ENCODE measurements around the gene WNK1.
"Not testable (repeated sequence)": the region's sequence is repeated elsewhere in the genome, so short reads cannot be mapped to it uniquely, and the experiment has no call there.

Gene WNK1

DNA sequence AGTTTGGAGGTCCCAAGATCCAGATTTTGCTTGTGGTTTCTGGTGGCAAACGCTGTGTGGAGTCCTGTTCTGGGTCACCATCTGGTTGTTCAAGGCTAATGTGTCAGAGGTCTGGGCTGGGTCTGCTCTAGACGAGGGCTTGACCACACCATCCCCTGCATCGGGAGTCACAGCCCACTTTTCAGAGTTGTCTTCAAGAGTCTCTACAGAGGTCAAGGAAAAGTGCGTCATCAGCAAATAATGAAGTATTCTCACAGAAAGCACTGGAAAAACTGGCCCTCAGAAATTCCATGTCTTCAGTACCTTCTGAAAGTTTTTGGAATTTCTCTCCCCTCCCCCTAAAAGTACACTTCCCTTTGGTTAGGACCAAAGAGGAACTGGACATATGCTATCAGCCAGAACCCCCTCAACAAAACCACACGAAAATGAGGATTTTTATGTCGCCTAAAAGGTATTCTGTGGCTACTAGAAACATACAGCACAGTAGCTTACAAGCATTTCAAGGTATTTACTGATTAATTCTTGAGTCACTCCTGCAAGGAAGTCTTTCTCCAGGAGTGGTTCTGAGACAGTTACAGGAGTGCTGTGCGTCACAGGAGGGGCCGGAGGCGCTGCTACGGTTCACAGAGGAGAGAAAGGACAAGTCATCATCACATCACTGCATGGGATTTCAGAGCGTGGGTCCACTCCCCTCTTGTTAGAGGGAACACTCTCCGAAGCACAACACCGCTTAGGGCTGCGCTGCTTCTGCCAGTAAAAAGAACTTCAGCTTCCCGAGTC is 161.7 kb downstream of the WNK1 start:
- no peak for DNase-seq

DNA sequence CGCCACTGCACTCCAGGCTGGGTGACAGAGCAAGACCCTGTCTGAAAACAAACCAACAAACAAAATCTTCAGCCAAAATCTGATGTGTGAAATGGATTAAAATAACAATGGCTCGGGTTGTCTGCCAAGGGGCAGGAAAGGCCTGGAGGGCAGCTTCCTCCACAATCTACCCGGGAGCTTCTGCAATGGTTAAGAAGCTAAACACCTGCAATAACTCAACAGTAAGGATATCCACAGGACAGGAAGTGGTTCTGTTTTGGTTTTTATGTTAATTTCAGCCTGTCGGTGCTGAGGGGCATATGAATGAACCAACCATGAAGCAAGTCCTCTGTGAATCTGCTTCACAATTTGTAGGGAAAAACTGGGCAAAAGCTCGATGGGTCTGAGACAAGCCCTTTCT is 162.7 kb downstream of the WNK1 start:
- DNase-seq: peak; percentile 11 to 12

GRCh38 chr12:916240-916639 is 163.9 kb downstream of the WNK1 start:
- peak; percentile 75 to 76 for DNase-seq

GRCh38 chr12:916712-917445 is 164.5 kb downstream of the WNK1 start:
- DNase-seq: no peak

- no peak for DNase-seq
Observed at GRCh38 chr12:920676-921075, 168.3 kb downstream of the WNK1 start.

- no peak for DNase-seq
Observed at GRCh38 chr12:922285-922684, 169.9 kb downstream of the WNK1 start.

DNA sequence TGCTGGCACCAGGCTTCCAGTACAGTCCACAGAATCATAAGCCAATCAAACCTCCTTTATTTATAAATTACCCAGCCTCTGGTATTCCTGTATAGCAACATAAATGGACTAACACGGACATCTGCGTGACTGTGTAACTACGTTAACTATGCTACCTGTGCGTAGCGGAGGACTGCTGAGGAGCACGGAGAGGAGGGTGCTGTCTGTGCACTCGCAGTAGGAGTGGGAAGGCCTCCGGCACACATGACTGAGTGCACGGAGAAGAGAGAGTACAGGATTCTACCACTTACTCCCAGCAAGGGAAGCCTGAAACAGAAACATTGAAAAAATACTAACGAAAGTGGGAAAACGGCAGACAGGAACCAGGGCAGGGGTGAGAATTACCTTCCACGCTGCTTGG is 174.3 kb downstream of the WNK1 start:
- DNase-seq: no peak

DNA sequence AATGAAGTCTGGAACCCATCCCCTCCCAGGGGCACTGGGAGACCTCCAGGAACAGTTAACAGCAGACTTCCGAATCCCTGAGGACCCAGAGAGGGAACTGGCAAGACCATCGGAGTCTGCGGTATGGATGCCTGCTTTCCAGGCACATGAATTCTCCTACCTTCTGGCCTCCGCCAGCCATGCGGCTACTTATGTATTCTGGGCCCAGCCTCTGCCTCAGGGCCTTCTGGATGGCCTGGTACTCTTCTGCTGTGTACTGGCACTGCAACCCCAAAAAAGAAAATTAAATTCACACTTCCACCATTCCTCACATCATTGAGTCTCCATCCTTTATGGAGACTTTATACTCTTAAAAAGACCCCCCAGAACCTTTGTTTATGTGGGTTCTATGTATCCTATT is 178.7 kb downstream of the WNK1 start:
- no peak for DNase-seq

GRCh38 chr12:931591-931990 is 179.2 kb downstream of the WNK1 start:
- no peak for DNase-seq

GRCh38 chr12:935891-936290 is 183.5 kb downstream of the WNK1 start:
- DNase-seq: not testable (repeated sequence)

- DNase-seq: no peak
Observed at GRCh38 chr12:936377-937345, 184.3 kb downstream of the WNK1 start.

DNA sequence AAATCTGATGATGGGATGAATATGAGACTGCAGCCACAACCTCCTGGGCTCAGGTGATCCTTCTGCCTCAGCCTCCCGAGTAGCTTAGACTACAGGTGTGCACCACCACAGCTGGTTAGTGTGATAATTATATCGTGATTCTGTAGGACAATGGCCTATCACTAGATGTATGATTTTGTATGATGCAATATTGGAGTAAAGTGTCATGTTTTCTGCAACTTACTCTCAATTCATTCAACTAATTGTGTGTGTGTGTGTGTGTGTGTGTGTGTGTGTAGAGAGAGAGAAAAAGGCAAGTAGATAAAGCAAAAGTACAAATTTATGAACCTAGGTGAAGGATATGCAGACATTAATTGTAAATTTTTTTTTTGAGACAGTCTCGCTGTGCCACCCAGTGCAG is 186.4 kb downstream of the WNK1 start:
- no peak for DNase-seq

DNA sequence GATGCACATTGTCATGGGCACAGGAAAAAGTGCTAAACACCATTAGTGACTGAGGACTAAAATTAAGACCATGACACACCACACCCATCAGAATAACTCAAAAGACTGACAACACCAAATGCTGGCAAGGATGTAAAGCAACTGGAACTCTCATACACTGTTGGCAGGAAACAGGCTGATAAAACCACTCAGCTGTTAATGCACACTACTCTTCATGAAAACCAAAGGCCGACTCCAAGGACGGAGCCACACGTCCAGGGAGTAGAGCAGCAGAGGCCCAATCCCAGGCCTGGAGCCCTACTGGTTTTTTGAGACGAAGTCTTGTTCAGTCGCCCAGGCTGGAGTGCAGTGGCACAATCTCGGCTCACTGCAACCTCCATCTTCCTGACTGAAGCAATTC is 190.7 kb downstream of the WNK1 start:
- no peak for DNase-seq

DNA sequence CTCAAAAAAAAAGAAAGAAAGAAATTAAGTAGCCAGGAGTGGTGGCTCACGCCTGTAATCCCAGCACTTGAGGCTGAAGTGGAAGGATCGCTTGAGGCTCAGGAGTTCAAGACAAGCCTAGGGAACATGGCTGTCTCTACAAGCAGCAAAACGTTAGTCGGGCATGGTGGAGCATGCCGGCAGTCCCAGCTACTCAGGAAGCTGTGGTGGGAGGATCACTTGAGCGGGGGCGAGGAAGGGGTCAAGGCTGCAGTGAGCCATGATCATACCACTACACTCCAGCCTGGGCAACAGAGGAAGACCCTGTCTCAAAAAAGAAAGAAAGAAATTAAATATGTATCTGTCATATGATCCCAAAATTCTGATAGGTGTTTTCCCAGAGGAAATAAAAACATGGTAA is 191.8 kb downstream of the WNK1 start:
- DNase-seq: no peak

DNA sequence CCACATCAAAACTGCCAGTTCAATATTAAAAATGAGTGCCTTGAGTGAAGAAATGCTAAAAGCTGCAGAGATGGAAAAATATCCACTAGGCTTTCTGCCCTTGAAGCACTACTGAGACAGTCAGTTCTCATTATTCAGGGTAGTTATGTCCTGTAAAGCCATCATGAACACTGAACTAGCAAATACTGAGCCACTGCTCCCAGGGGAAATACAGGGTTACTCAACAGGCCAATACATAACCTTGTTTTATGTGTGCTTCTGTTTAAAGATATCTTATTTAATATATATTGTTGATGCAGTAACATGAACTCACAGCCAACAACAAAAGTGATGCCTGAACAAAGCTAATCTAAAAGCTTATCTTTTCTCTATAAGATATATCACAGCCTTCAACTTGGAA is 193.8 kb downstream of the WNK1 start:
- DNase-seq: no peak

- no peak for DNase-seq
Observed at GRCh38 chr12:946631-947030, 194.3 kb downstream of the WNK1 start.

DNA sequence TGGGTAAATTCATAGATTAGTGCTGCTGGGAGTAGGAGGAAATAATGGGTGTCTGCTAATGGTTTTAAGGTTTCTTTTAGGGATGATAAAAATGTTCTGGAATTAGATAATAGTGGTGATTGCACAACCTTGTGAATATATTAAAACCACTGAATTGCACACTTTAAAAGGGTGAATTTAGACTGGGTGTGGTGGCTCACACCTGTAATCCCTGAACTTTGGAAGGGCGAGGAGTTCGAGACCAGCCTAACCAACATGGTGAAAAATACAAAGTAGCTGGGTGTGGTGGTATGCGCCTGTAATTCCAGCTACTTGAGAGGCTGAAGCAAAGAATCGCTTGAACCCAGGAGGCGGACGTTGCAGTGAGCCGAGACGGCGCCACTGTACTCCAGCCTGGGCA is 195.9 kb downstream of the WNK1 start:
- no peak for DNase-seq

- DNase-seq: peak; percentile 91 to 93
Observed at GRCh38 chr12:949453-950191, 197.2 kb downstream of the WNK1 start, which contains the start of gene RAD52. Gene RAD52 (minus strand): TSS chr12:949694. CDS start chr12:933058, 16,636 bp downstream.

DNA sequence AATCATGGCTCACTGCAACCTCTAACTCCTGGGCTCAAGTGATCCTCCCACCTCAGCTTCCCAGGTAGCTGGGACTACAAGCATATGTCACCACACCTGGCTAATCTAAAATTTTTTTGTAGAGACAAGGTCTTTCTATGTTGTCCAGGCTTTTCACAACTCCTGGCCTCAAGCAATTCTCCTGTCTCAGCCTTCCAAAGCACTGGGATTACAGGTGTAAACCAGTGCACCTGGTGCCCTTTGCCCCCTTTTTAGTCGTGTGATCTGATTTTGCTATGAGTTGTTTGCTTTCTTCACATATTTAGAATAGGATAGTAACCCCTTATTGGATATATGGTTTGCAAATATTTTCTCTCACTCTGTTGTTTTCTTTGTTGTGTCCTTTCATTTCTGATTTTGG is 198.8 kb downstream of the WNK1 start:
- no peak for DNase-seq

- DNase-seq: no peak
Observed at GRCh38 chr12:953776-954175, 201.4 kb downstream of the WNK1 start.

GRCh38 chr12:954741-955140 is 202.4 kb downstream of the WNK1 start:
- DNase-seq: no peak

DNA sequence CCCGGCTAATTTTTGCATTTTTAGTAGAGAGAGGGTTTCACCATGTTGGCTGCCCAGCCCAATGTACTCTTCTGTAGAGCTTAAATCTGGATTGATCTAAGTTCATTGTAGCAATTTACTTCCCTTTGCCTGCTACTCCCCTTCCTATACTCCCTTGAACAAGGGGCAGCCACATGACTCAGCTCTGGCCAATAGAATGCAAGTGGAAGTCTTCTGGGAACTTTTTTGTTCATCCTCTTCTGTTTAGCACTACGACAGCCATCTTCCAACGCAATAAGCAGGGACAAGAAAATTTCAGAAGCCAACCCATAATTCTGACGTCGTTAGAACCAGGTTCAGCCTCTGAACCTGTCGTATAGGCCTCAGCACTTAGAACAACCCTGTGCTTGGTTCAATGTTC is 203.6 kb downstream of the WNK1 start:
- DNase-seq: no peak

Data from Kasumi-1 (cell line).